ENCODE data around the gene MACF1. TPM values are rescaled to one million over a fixed set of nuclear protein-coding genes. Genes with fewer than 3 reads are reported as not detected.
"Not testable (repeated sequence)": the region's sequence is repeated elsewhere in the genome, so short reads cannot be mapped to it uniquely, and the experiment has no call there.

The MACF1 gene
- total and polyA plus RNA-seq, 9 donors, result 93.6 to 331 (median 247) TPM

GRCh38 chr1:39453603-39454002 is 249.1 kb downstream of the MACF1 start:
- peak; percentile 76 to 91 (median 83) for DNase-seq
- WGBS, 3 donors, result 41 to 47% (median 44%) methylated on average over 8 of the region's 8 CpGs
- no peaks in the 10 kb centered on the region for H3K27me3 ChIP-seq
- intact Hi-C loops (cut with DNase I), result no loop called here
- H3K4me3 ChIP-seq, result no peak overlapping the region
- peaks cover 13% of the 10 kb centered on the region for H3K4me1 ChIP-seq (ENCODE audit: insufficient read depth)
- no peaks in the 10 kb centered on the region for H3K36me3 ChIP-seq
- no peak overlapping the region for H3K27ac ChIP-seq
- H3K9me3 ChIP-seq, result no peaks in the 10 kb centered on the region
- TF ChIP-seq CTCF (IDR thresholded peaks at IDR 0.05), result no peak
- TF ChIP-seq EP300 (IDR thresholded peaks at IDR 0.05), result no peak
- TF ChIP-seq POLR2A (IDR thresholded peaks at IDR 0.05), result no peak

GRCh38 chr1:39458991-39459390 is 254.5 kb downstream of the MACF1 start:
- Histone ChIP-seq H3K27ac (no peak overlapping the region), H3K9me3 (no peaks in the 10 kb centered on the region), H3K4me3 (no peak overlapping the region), H3K36me3 (no peaks in the 10 kb centered on the region), H3K27me3 (no peaks in the 10 kb centered on the region), H3K4me1 (ENCODE audit: insufficient read depth) (peaks cover 1% of the 10 kb centered on the region)
- 46 to 71% (median 52%) methylated on average over 4 of the region's 4 CpGs for WGBS, 3 donors
- TF ChIP-seq EP300 (IDR thresholded peaks at IDR 0.05), result no peak
- TF ChIP-seq CTCF (IDR thresholded peaks at IDR 0.05), result no peak
- no peak for TF ChIP-seq POLR2A (IDR thresholded peaks at IDR 0.05)
- DNase-seq, result no peak
- intact Hi-C loops (cut with DNase I), result no loop called here

GRCh38 chr1:39462074-39462473 is 257.6 kb downstream of the MACF1 start:
- TF ChIP-seq POLR2A (IDR thresholded peaks at IDR 0.05), result no peak
- TF ChIP-seq CTCF (IDR thresholded peaks at IDR 0.05), result no peak
- TF ChIP-seq EP300 (IDR thresholded peaks at IDR 0.05), result no peak
- Histone ChIP-seq H3K27ac (no peak overlapping the region), H3K4me3 (no peak overlapping the region), H3K9me3 (no peaks in the 10 kb centered on the region), H3K27me3 (no peaks in the 10 kb centered on the region), H3K36me3 (no peaks in the 10 kb centered on the region), H3K4me1 (ENCODE audit: insufficient read depth) (peaks cover 7% of the 10 kb centered on the region)
- WGBS, 3 donors, result 63 to 78% (median 68%) methylated on average over 1 of the region's 1 CpG
- no peak for DNase-seq
- intact Hi-C loops (cut with DNase I), result no loop called here

GRCh38 chr1:39466413-39467107 is 262.1 kb downstream of the MACF1 start:
- Histone ChIP-seq H3K4me3 (no peak overlapping the region), H3K27ac (peak overlapping the region in 1 of 2 donors; percentile 64), H3K36me3 (no peaks in the 10 kb centered on the region), H3K4me1 (ENCODE audit: insufficient read depth) (peaks cover 8% of the 10 kb centered on the region), H3K9me3 (no peaks in the 10 kb centered on the region), H3K27me3 (no peaks in the 10 kb centered on the region)
- whole genome bisulfite sequencing, 3 donors, result 32 to 41% (median 32%) methylated on average over 3 of the region's 3 CpGs
- intact Hi-C loops (cut with DNase I), result no loop called here
- no peak for TF ChIP-seq CTCF (IDR thresholded peaks at IDR 0.05)
- no peak for TF ChIP-seq POLR2A (IDR thresholded peaks at IDR 0.05)
- DNase-seq, result no peak

- H3K4me1 ChIP-seq (ENCODE audit: insufficient read depth); intact Hi-C loops (cut with DNase I); H3K9me3 ChIP-seq; H3K36me3 ChIP-seq; H3K27me3 ChIP-seq; H3K4me3 ChIP-seq: not testable (repeated sequence)
- DNase-seq, result peak in 4 of 5 donors; percentile 37 to 60 (median 37)
- 14 to 23% (median 15%) methylated on average over 16 of the region's 16 CpGs for WGBS, 3 donors
- peak overlapping the region in 1 of 2 donors; percentile 64 for H3K27ac ChIP-seq
Observed at GRCh38 chr1:39467108-39467720, 262.7 kb downstream of the MACF1 start.
